Natural killer cell (primary cell): Measurements from ENCODE around the gene CEP20. TPM values are rescaled to one million over a fixed set of nuclear protein-coding genes. Genes with fewer than 3 reads are reported as not detected.

ENCODE experiments used
- ATAC-seq, 3 donors: fragments of 150-1000 bp in 2 of 3; fragments of 200-7000 bp in 1 of 3; cut with Tn5 transposase; 1 replicate in 1 of 3; 2 replicates in 2 of 3; pipeline ENCODE4 v1.10.0; 2021; ENCODE audit warnings: mild to moderate bottlenecking in 2 of 3, moderate library complexity in 2 of 3
- DNase-seq, 2 donors: peaks; one replicate each; pipeline versions ENCODE4 v3.0.0 to v3.0.0-alpha.2; 2013 to 2021; ENCODE audit warnings: mixed read lengths in 1 of 2
- H3K27ac ChIP-seq: one replicate; pipeline ENCODE4 v1.5.1; 2013; ENCODE audit warnings: mild to moderate bottlenecking, low read length
- H3K27me3 ChIP-seq: one replicate; pipeline ENCODE4 v1.6.1; 2013; ENCODE audit warnings: low read length; ENCODE audit not compliant: control insufficient read depth, insufficient read depth
- H3K36me3 ChIP-seq: one replicate; pipeline ENCODE4 v1.6.1; 2013; ENCODE audit warnings: low read length; ENCODE audit not compliant: control insufficient read depth, insufficient read depth
- H3K4me1 ChIP-seq: one replicate; pipeline ENCODE4 v1.6.1; 2013; ENCODE audit warnings: low read length; ENCODE audit not compliant: control insufficient read depth, insufficient read depth
- H3K4me3 ChIP-seq: one replicate; pipeline ENCODE4 v1.5.1; 2013; ENCODE audit warnings: low read length
- H3K9me3 ChIP-seq: one replicate; pipeline ENCODE4 v1.6.1; 2013; ENCODE audit warnings: low read length; ENCODE audit not compliant: control insufficient read depth, insufficient read depth
- H3K27ac Mint-ChIP-seq, 2 donors: one replicate each; pipeline ENCODE4 v1.8.0; 2022; ENCODE audit warnings: mild to moderate bottlenecking in 2 of 2, mixed read lengths in 2 of 2, moderate library complexity in 1 of 2
- H3K27me3 Mint-ChIP-seq, 2 donors: one replicate each; pipeline ENCODE4 v1.8.0; 2022; ENCODE audit warnings: low read depth in 2 of 2, mixed read lengths in 2 of 2
- H3K36me3 Mint-ChIP-seq: one replicate; pipeline ENCODE4 v1.8.0; 2022; ENCODE audit warnings: mixed read lengths
- H3K4me1 Mint-ChIP-seq, 2 donors: one replicate each; pipeline ENCODE4 v1.8.0; 2022; ENCODE audit warnings: mixed read lengths in 2 of 2
- H3K4me3 Mint-ChIP-seq: one replicate; pipeline ENCODE4 v1.8.0; 2022; ENCODE audit warnings: mild to moderate bottlenecking, moderate library complexity, mixed read lengths
- H3K9me3 Mint-ChIP-seq, 2 donors: one replicate each; pipeline ENCODE4 v1.8.0; 2022; ENCODE audit warnings: mixed read lengths in 2 of 2
- WGBS: methylation state at CpG from one replicate; pipeline ENCODE4 v1.1.7; 2013; ENCODE audit warnings: missing lambda C conversion rate; ENCODE audit not compliant: insufficient coverage; 5-methylcytosine and 5-hydroxymethylcytosine counted together
- intact Hi-C: fragments of 100-400 bp; cut with micrococcal nuclease; formaldehyde crosslinking; loops from one replicate; pipeline ENCODE4 v1.14.2; 2022
- total RNA-seq, 4 donors: library from RNA; stranded (reverse); fragments of 120-200 nt in 1 of 4; gene quantifications; one replicate each; pipeline versions ENCODE4 v1.2.3 to v1.2.4, GENCODE V29; 2013 to 2022
- TF ChIP-seq, protein P1 (sequence below): fragments of 200-600 bp; IDR thresholded peaks from one replicate; pipeline ENCODE4 v1.8.0; 2022; ENCODE audit warnings: antibody characterized with exemption

Gene CEP20
- total RNA-seq, 3 donors from 2014 or later (not counting 1 experiment from before 2014, with no cell fraction given), result 21.4 to 23.2 (median 23.1) TPM

DNA sequence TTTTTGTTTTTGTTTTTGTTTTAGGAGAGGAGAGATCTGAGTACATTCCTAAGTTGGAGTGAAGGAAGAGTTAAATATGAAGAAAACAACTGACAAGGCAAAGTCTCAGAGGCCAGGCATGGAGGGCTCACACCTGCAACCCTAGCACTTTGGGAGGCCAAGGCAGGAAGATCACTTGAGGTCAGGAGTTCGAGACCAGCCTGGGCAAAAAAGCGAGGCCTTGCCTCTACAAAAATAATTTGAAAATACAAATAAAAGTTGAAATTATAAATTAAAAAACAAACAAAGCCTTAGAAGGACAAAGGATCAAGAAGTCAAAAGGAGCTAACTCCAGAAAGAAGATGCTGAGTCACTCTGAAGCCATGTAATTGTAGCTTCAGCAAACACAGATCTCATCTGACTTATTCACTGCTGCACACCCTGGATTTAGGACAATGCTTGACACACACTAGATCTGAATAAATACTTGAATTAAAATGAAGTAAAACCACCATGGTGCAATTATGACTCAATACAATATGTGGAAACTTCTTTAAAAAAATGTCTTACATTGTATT, 9.1 kb downstream of the CEP20 start:
- no peak overlapping the region for H3K4me3 ChIP-seq
- Mint-ChIP-seq H3K36me3 (no peaks in the 10 kb centered on the region), H3K27ac (no peak overlapping the region), H3K4me1 (peaks cover 5 to 6% of the 10 kb centered on the region in 2 donors), H3K4me3 (no peak overlapping the region), H3K9me3 (no peaks in the 10 kb centered on the region), H3K27me3 (no peaks in the 10 kb centered on the region)
- no peak for ATAC-seq
- DNase-seq, result no peak
- H3K9me3 ChIP-seq, result no peaks in the 10 kb centered on the region
- H3K27me3 ChIP-seq, result no peaks in the 10 kb centered on the region
- intact Hi-C loops, result no loop called here
- H3K27ac ChIP-seq, result no peak overlapping the region
- H3K4me1 ChIP-seq, result no peaks in the 10 kb centered on the region
- no CpG with 5 or more reads among the region's 2 CpGs for WGBS
- TF ChIP-seq, protein P1, sequence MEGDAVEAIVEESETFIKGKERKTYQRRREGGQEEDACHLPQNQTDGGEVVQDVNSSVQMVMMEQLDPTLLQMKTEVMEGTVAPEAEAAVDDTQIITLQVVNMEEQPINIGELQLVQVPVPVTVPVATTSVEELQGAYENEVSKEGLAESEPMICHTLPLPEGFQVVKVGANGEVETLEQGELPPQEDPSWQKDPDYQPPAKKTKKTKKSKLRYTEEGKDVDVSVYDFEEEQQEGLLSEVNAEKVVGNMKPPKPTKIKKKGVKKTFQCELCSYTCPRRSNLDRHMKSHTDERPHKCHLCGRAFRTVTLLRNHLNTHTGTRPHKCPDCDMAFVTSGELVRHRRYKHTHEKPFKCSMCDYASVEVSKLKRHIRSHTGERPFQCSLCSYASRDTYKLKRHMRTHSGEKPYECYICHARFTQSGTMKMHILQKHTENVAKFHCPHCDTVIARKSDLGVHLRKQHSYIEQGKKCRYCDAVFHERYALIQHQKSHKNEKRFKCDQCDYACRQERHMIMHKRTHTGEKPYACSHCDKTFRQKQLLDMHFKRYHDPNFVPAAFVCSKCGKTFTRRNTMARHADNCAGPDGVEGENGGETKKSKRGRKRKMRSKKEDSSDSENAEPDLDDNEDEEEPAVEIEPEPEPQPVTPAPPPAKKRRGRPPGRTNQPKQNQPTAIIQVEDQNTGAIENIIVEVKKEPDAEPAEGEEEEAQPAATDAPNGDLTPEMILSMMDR, result no peak
- peaks cover 49% of the 10 kb centered on the region for H3K36me3 ChIP-seq

DNA sequence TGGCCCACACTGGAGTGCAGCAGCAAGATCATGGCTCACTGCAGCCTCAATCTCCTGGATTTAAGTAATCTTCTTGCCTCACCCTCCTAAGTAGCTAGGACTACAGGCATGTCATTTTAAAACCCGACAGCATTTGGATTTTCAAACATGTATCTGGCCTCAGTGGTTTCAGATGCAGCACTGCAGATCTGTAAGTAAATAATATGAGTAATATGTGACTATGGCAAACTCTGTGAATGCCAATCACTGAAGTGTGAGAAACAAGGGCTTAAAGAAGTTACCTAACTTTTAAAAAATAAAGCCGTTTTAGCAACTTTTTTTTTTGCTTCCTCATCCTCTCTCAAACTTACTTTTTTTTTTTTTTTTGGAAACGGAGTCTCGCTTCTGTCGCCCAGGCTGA, 11.9 kb downstream of the CEP20 start:
- Mint-ChIP-seq H3K4me3 (no peak overlapping the region), H3K27ac (no peak overlapping the region), H3K27me3 (no peaks in the 10 kb centered on the region), H3K9me3 (no peaks in the 10 kb centered on the region), H3K36me3 (no peaks in the 10 kb centered on the region), H3K4me1 (peaks cover 5 to 6% of the 10 kb centered on the region in 2 donors)
- intact Hi-C loops, result no loop called here
- Histone ChIP-seq H3K4me1 (no peaks in the 10 kb centered on the region), H3K36me3 (peaks cover 43% of the 10 kb centered on the region), H3K27me3 (no peaks in the 10 kb centered on the region), H3K27ac (no peak overlapping the region), H3K9me3 (no peaks in the 10 kb centered on the region), H3K4me3 (no peak overlapping the region)
- WGBS, result 89% methylated on average over 5 of the region's 5 CpGs
- ATAC-seq (no peak), DNase-seq (no peak)
- TF ChIP-seq, protein P1, result no peak

DNA sequence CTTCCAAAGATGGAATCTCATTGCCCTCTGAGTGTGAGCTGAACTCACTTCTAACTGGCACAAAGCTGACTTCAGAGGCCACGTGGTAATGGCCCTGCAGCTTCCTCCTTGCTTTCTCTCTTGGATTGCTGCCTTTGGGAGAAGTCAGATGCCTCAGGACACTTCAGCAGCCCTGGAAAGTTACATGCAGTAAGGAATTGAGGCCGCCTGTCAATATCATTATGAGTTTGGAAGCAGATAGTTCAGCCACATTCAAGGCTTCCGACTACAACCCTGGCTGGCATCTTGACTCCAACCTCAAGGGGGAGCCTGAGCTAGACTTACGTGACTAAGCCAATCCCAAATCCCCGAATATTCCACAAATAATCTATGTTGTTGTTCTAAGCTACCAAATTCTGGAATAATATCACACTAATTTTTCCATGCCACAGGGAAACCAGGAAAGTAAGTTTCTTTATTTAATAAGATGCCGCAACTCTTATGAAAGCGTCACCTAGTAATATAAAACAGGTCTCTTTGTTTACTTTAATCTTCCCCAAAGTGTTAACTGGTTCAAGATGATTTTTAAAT, 13.6 kb downstream of the CEP20 start:
- no peaks in the 10 kb centered on the region for H3K4me1 ChIP-seq
- no peaks in the 10 kb centered on the region for H3K9me3 ChIP-seq
- no peak overlapping the region for H3K27ac ChIP-seq
- intact Hi-C loops, result no loop called here
- peaks cover 6% of the 10 kb centered on the region for H3K36me3 Mint-ChIP-seq
- no peak overlapping the region for H3K4me3 Mint-ChIP-seq
- WGBS, result 55% methylated on average over 5 of the region's 7 CpGs
- ATAC-seq (no peak), DNase-seq (peak in 1 of 2 donors; percentile 47)
- no peak overlapping the region for H3K4me3 ChIP-seq
- no peaks in the 10 kb centered on the region for H3K27me3 Mint-ChIP-seq
- H3K4me1 Mint-ChIP-seq, result peaks cover 5 to 6% of the 10 kb centered on the region in 2 donors
- peaks cover 47% of the 10 kb centered on the region for H3K36me3 ChIP-seq
- no peaks in the 10 kb centered on the region for H3K27me3 ChIP-seq
- H3K27ac Mint-ChIP-seq, result peak overlapping the region in 1 of 2 donors; percentile 58
- no peaks in the 10 kb centered on the region for H3K9me3 Mint-ChIP-seq
- TF ChIP-seq, protein P1, result no peak

DNA sequence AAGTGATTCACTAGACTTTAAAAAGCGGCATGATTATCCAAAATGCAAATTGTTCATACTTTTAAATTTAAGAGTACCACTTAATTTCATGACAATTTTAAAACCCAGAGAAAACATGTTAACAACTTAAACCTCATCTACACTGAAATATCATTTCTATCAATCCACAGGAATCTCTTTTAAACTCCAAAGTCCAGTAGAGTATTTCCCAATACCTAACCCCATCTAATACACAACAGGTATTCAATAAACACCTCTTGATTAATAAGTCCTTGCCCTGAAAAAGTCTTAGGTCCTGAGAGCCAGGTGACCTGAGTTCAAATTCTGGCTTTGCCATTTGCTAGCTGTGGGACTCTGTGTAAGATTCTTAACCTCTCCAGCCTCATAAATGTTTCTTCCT, 14.7 kb downstream of the CEP20 start:
- no peak overlapping the region for H3K4me3 Mint-ChIP-seq
- no peaks in the 10 kb centered on the region for H3K4me1 ChIP-seq
- no peak for ATAC-seq
- H3K36me3 ChIP-seq, result peaks cover 48% of the 10 kb centered on the region
- WGBS, result 100% methylated on average over 1 of the region's 1 CpG
- H3K4me3 ChIP-seq, result no peak overlapping the region
- H3K27ac Mint-ChIP-seq, result peak overlapping the region in 1 of 2 donors; percentile 58
- H3K4me1 Mint-ChIP-seq, result peaks cover 1 to 5% of the 10 kb centered on the region in 2 donors
- no peak for DNase-seq
- no peaks in the 10 kb centered on the region for H3K27me3 ChIP-seq
- no peaks in the 10 kb centered on the region for H3K9me3 ChIP-seq
- H3K27ac ChIP-seq, result no peak overlapping the region
- intact Hi-C loops, result no loop called here
- no peaks in the 10 kb centered on the region for H3K9me3 Mint-ChIP-seq
- peaks cover 10% of the 10 kb centered on the region for H3K36me3 Mint-ChIP-seq
- H3K27me3 Mint-ChIP-seq, result no peaks in the 10 kb centered on the region
- TF ChIP-seq, protein P1, result no peak
